Erythroblast (primary cell): ENCODE results near the gene NRXN3.

Experiments used
- GATA1 ChIP-seq: IDR thresholded peaks from 2 replicates; pipeline ENCODE4 v1.6.1; 2011; ENCODE audit warnings: low read depth, mild to moderate bottlenecking, control low read depth, low read length, moderate library complexity
- POLR2A ChIP-seq: IDR thresholded peaks from 2 replicates; pipeline ENCODE4 v1.6.1; 2011; ENCODE audit warnings: mild to moderate bottlenecking, low read length

GRCh38 chr14:78566026-78566858 lies 396.1 kb downstream of the NRXN3 start:
- TF ChIP-seq POLR2A (no peak), GATA1 (no peak)
